Brain microvascular endothelial cell (primary cell): ENCODE measurements around the gene SLX9.

Source experiments
- DNase-seq: peaks from one replicate; pipeline ENCODE4 v3.0.0-alpha.2; 2020
- H3K27ac ChIP-seq: fragments of 250-450 bp; sonication (Bioruptor Pico); 2 replicates; pipeline ENCODE4 v1.5.1; 2020; ENCODE audit warnings: mild to moderate bottlenecking, moderate library complexity
- H3K27me3 ChIP-seq: fragments of 250-450 bp; sonication (Bioruptor Pico); replicated peaks from 2 replicates; pipeline ENCODE4 v1.5.1; 2020; ENCODE audit warnings: mild to moderate bottlenecking
- H3K36me3 ChIP-seq: fragments of 250-450 bp; sonication (Bioruptor Pico); replicated peaks from 2 replicates; pipeline ENCODE4 v1.5.1; 2020; ENCODE audit warnings: mild to moderate bottlenecking
- H3K4me3 ChIP-seq: 2 replicates; pipeline ENCODE4 v1.5.1; 2011; ENCODE audit warnings: low read depth, mild to moderate bottlenecking, control low read depth, low read length, moderate library complexity
- in situ Hi-C: cut with HindIII; loops from 2 replicates; pipeline ENCODE4 v1.10.0; 2017; ENCODE audit warnings: low sequenced_read_pairs, low pct_ligation_motif_present
- TF ChIP-seq, protein P1 (sequence below): IDR thresholded peaks from 2 replicates; pipeline ENCODE4 v1.5.1; 2011; ENCODE audit warnings: low read depth, mild to moderate bottlenecking, moderate library complexity, low read length, control low read depth, inconsistent platforms; ENCODE audit errors: missing control alignments

The SLX9 gene

DNA sequence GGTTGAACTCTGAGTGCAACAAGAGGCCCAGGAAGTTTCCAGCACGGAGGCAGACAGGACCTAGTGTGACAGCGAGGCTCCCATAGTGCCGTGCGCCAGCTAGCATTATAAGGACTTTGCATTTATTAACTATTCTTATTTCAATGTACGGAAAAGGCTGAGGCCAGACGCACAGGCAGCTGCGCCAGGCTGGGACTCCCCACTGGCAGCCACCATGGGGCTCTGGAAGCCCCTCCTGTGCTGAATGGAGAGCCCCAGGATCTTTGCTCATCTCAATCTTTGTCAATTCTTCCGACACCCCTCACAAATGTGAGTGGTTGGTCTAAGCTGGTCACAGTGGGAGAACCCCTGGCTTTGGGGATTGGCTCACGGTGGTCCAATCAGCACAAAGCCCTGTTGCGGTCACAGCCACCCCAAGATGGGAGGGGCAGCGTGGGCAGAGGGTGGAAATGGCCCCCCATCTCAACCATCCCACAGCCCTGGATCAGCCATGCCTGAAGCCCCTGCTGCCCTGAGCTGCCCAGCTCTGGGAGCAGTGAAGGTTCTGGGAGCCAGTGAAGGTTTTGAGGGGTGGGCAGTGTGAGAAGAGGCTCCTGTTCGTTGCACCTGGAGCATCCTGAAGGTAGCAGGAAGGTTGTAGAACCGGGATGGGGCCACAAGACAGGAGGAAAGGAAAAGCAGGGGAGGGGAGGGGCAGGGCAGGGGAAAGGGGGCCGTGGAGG lies 75.1 kb downstream of the SLX9 start:
- in situ Hi-C loops = no loop called here
- Histone ChIP-seq H3K27me3 (no peaks in the 10 kb centered on the region), H3K36me3 (no peaks in the 10 kb centered on the region), H3K27ac (no peak overlapping the region), H3K4me3 (no peak overlapping the region)
- TF ChIP-seq, protein P1, sequence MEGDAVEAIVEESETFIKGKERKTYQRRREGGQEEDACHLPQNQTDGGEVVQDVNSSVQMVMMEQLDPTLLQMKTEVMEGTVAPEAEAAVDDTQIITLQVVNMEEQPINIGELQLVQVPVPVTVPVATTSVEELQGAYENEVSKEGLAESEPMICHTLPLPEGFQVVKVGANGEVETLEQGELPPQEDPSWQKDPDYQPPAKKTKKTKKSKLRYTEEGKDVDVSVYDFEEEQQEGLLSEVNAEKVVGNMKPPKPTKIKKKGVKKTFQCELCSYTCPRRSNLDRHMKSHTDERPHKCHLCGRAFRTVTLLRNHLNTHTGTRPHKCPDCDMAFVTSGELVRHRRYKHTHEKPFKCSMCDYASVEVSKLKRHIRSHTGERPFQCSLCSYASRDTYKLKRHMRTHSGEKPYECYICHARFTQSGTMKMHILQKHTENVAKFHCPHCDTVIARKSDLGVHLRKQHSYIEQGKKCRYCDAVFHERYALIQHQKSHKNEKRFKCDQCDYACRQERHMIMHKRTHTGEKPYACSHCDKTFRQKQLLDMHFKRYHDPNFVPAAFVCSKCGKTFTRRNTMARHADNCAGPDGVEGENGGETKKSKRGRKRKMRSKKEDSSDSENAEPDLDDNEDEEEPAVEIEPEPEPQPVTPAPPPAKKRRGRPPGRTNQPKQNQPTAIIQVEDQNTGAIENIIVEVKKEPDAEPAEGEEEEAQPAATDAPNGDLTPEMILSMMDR = no peak
- no peak for DNase-seq

DNA sequence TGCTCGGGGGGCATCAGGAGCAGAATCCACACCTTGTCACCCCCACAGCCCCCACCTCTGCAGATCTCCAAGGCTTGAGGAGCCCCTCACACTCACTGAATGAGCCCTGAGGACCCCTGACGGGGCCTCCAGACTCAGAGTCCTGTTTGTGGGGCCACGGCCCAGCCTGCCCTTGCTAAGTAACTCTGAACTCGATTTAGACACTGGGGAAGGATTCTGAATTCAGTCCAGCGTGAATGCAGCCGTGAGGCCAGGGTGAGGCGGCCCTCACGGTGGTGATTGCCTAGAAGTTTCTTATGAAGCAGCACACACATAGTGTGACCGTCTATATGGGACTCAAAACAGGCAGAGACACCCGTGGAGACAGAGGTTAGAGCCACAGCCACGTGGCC lies 75.6 kb downstream of the SLX9 start:
- no peak overlapping the region for H3K27ac ChIP-seq
- no peak for DNase-seq
- no peaks in the 10 kb centered on the region for H3K27me3 ChIP-seq
- no peaks in the 10 kb centered on the region for H3K36me3 ChIP-seq
- TF ChIP-seq, protein P1 = no peak
- H3K4me3 ChIP-seq = no peak overlapping the region
- in situ Hi-C loops = no loop called here

DNA sequence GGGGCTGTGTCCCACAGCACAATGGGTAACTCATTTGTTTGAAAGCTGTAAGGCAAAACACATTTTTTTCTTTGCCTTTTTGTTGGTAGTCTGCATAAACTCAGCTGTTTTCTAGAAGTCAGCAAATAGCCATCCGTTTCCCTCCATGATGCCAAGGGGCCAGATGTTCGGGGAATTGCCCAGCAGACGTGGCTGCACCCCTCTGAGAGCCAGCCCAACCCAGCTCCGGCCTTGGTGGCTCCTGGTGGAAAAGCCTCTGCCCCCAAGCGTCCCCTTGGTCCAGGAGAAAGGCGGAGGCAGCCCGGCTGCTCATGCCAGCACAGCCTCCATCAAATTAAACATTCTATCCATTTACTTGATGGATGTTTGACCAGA lies 76.2 kb downstream of the SLX9 start:
- in situ Hi-C loops = no loop called here
- TF ChIP-seq, protein P1 = no peak
- H3K36me3 ChIP-seq = no peaks in the 10 kb centered on the region
- no peak for DNase-seq
- H3K27ac ChIP-seq = no peak overlapping the region
- no peaks in the 10 kb centered on the region for H3K27me3 ChIP-seq
- no peak overlapping the region for H3K4me3 ChIP-seq

DNA sequence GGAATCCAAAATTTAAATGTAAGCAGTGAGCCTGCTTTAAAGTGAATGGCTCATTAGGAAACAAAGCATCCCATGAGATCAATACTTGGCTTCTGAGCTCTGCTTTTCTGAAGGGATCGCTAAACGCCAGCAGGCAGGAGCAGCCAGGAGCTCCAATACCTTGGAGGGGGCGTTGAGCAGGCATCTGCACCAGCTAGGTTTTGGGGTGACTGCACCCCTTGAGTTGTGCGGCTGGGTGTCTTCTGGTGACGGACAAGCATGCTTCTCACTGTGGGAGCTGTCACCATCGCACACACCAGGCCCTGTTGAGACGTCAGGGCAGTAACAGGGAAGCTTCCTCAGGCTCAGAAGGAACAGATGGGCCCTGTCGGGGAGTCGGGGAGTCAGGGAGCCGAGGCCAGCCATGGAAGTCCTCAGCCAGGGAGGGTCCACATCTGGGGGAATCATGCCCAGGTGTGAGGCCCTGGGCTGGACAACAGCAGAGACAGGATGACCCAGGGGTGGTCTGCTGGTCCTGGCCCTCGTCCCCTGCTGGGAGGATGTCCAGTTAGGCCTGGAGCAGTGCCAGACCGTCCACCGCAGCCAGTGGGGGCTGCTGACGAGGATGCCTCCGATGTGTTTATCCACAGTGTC lies 76.7 kb downstream of the SLX9 start:
- in situ Hi-C loops = no loop called here
- Histone ChIP-seq H3K36me3 (no peaks in the 10 kb centered on the region), H3K27me3 (no peaks in the 10 kb centered on the region), H3K27ac (peak overlapping the region; percentile 3), H3K4me3 (no peak overlapping the region)
- no peak for DNase-seq
- TF ChIP-seq, protein P1 = no peak

DNA sequence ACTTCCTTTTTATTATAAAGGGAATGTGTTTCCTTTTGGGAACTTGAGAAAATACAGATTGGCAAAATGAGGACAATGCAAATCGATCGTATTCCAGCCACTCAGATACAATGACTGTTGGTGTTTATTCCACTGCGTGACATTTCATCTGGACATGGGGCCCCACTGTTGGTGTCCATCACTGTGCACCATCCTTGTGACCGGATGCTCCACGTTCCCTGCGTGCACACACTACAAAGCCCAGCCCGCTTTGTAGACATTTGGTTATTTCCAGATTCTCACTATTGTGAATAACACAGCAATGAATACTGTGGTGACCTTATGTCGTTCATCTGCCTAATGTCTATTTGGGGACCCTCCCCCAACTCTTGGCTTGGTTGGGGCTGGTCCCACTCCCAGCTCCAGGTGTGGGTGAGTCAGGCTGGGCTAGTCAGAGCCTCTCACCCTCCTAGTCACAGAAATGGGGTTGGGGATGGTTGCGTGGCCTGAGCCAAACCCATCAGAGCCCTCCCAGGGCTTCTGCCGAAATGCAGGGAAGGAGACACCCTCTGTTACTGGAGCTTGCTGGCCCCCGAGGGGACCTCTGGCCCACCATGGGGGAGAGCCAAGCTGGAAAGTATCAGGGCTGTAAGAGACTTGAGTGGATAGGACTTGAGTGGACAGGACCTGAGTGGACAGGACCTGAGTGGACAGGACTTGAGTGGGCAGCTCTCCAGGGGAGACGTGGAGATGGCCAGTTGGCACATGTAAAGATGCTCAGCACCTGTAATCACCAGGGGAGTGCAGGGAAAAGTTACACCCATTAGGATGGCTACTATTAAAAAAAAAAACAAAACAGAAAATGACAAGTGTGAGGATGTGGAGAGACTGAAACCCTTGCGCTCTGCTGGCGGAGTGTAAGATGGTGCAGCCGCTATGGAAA lies 77.5 kb downstream of the SLX9 start:
- no peak for DNase-seq
- in situ Hi-C loops = no loop called here
- Histone ChIP-seq H3K27ac (no peak overlapping the region), H3K4me3 (no peak overlapping the region), H3K27me3 (no peaks in the 10 kb centered on the region), H3K36me3 (no peaks in the 10 kb centered on the region)
- TF ChIP-seq, protein P1 = no peak
